H1 (cell line): Measurements from ENCODE around the gene RALGAPA2. TPM values are rescaled to one million over a fixed set of nuclear protein-coding genes. Genes with fewer than 3 reads are reported as not detected.

Experiments used
- CTCF ChIA-PET: fragments of 300-600 bp; sonication (Branson Sonifier 250); formaldehyde crosslinking; loops from one replicate; lab custom pipeline; 2021; ENCODE audit not compliant: partially characterized antibody; lab: Charles Lee
- POLR2A ChIA-PET: fragments of 300-600 bp; sonication (Branson Sonifier 250); formaldehyde crosslinking; loops from one replicate; lab custom pipeline; 2021; ENCODE audit warnings: inconsistent platforms; ENCODE audit not compliant: partially characterized antibody; lab: Charles Lee
- DNase-seq, 2 experiments: peaks; one replicate each; pipeline versions ENCODE4 v3.0.0 to v3.0.0-alpha.2; 2010 to 2022; ENCODE audit warnings: low spot score in 2 of 2, low read depth in 1 of 2, mixed read lengths in 1 of 2
- FAIRE-seq: peaks from 2 replicates; lab custom pipeline; 2011; peaks lifted over from hg19 to GRCh38; lab: Jason Lieb, UNC
- H2AFZ ChIP-seq: 2 replicates; pipeline ENCODE4 v1.8.1; 2012; ENCODE audit warnings: low read length, inconsistent platforms
- H2AK5ac ChIP-seq: 2 replicates; pipeline ENCODE4 v1.6.1; 2013; ENCODE audit warnings: low read depth, low read length
- H2BK120ac ChIP-seq: replicated peaks from 2 replicates; pipeline ENCODE3; 2013; ENCODE audit warnings: low read depth, low read length, inconsistent platforms
- H2BK12ac ChIP-seq: 2 replicates; pipeline ENCODE4 v1.6.1; 2013; ENCODE audit warnings: low read depth, low read length
- H2BK15ac ChIP-seq: 2 replicates; pipeline ENCODE4 v1.6.1; 2013; ENCODE audit warnings: low read length
- H2BK20ac ChIP-seq: 2 replicates; pipeline ENCODE4 v1.6.1; 2013; ENCODE audit warnings: low read length
- H2BK5ac ChIP-seq: 2 replicates; pipeline ENCODE4 v1.6.1; 2013; ENCODE audit warnings: low read depth, low read length
- H3K14ac ChIP-seq: 2 replicates; pipeline ENCODE4 v1.6.1; 2013; ENCODE audit warnings: inconsistent platforms; ENCODE audit not compliant: insufficient read length
- H3K18ac ChIP-seq: 2 replicates; pipeline ENCODE4 v1.6.1; 2013; ENCODE audit warnings: low read length; ENCODE audit errors: extremely low read depth
- H3K23ac ChIP-seq: 2 replicates; pipeline ENCODE4 v1.6.1; 2013; ENCODE audit warnings: inconsistent platforms; ENCODE audit not compliant: insufficient read length
- H3K23me2 ChIP-seq: 2 replicates; pipeline ENCODE4 v1.6.1; 2013; ENCODE audit warnings: low read depth, low read length
- H3K27ac ChIP-seq: 2 replicates; pipeline ENCODE4 v1.6.1; 2011; ENCODE audit warnings: low read depth, low read length, inconsistent platforms
- H3K27me3 ChIP-seq, 4 experiments: replicated peaks in 1 of 4; 1 replicate in 1 of 4; 2 replicates in 3 of 4; pipeline versions ENCODE4 v1.6.1 to v1.8.1; 2011 to 2013; ENCODE audit warnings: low read length in 3 of 4, mild to moderate bottlenecking in 3 of 4, inconsistent platforms in 2 of 4, mixed read lengths in 2 of 4, moderate library complexity in 1 of 4; ENCODE audit not compliant: control insufficient read depth in 3 of 4, insufficient read depth in 3 of 4; ENCODE audit errors: extremely low read depth in 1 of 4
- H3K36me3 ChIP-seq, 4 experiments: 2 replicates each; pipeline versions ENCODE4 v1.6.1 to v1.8.1; 2011 to 2013; ENCODE audit warnings: mild to moderate bottlenecking in 4 of 4, low read length in 3 of 4, moderate library complexity in 2 of 4, control low read depth in 1 of 4, inconsistent platforms in 1 of 4; ENCODE audit not compliant: insufficient read depth in 4 of 4, control insufficient read depth in 2 of 4
- H3K4ac ChIP-seq: replicated peaks from 2 replicates; pipeline ENCODE3; 2013; ENCODE audit warnings: low read length, low read depth, mixed read lengths, inconsistent platforms; ENCODE audit not compliant: insufficient read length
- H3K4me1 ChIP-seq, 4 experiments: replicated peaks in 1 of 4; 1 replicate in 1 of 4; 2 replicates in 3 of 4; pipeline versions ENCODE4 v1.6.1 to v1.8.1; 2011 to 2013; ENCODE audit warnings: low read length in 3 of 4, inconsistent platforms in 2 of 4, mixed read lengths in 1 of 4; ENCODE audit not compliant: insufficient read depth in 4 of 4, control insufficient read depth in 3 of 4
- H3K4me2 ChIP-seq, 2 experiments: 2 replicates each; pipeline versions ENCODE4 v1.6.1 to v1.8.1; 2011 to 2013; ENCODE audit warnings: low read depth in 2 of 2, low read length in 2 of 2, control low read depth in 1 of 2, inconsistent platforms in 1 of 2, mild to moderate bottlenecking in 1 of 2; ENCODE audit not compliant: insufficient read depth in 1 of 2
- H3K4me3 ChIP-seq, 4 experiments: fragments of 200-600, 300-600 bp in 1 of 4; sonication (generic), shearing (Covaris generic), sonication (Bioruptor Twin) in 1 of 4; 2 replicates each; pipeline versions ENCODE4 v1.5.1 to v1.8.1; 2011 to 2016; ENCODE audit warnings: low read length in 4 of 4, low read depth in 3 of 4, control low read depth in 2 of 4, inconsistent platforms in 2 of 4, mild to moderate bottlenecking in 2 of 4, mixed read lengths in 1 of 4, moderate library complexity in 1 of 4; ENCODE audit not compliant: insufficient read depth in 2 of 4; ENCODE audit errors: extremely low read depth in 1 of 4
- H3K56ac ChIP-seq: replicated peaks from 2 replicates; pipeline ENCODE3; 2013; ENCODE audit warnings: low read depth, mild to moderate bottlenecking, mixed read lengths, low read length, inconsistent platforms; ENCODE audit not compliant: insufficient read length
- H3K79me1 ChIP-seq: 2 replicates; pipeline ENCODE4 v1.6.1; 2013; ENCODE audit warnings: low read depth, low read length, control low read depth
- H3K79me2 ChIP-seq, 2 experiments: 2 replicates each; pipeline versions ENCODE4 v1.6.1 to v1.8.1; 2012 to 2013; ENCODE audit warnings: low read length in 2 of 2, mild to moderate bottlenecking in 2 of 2, inconsistent platforms in 1 of 2; ENCODE audit not compliant: insufficient read depth in 2 of 2, control insufficient read depth in 1 of 2
- H3K9ac ChIP-seq, 4 experiments: replicated peaks in 1 of 4; 1 replicate in 1 of 4; 2 replicates in 3 of 4; pipeline versions ENCODE4 v1.6.1 to v1.8.1; 2011 to 2013; ENCODE audit warnings: low read depth in 3 of 4, low read length in 3 of 4, control low read depth in 2 of 4, mild to moderate bottlenecking in 2 of 4, moderate library complexity in 2 of 4, inconsistent platforms in 1 of 4; ENCODE audit errors: extremely low read depth in 1 of 4
- H3K9me3 ChIP-seq, 2 experiments: 2 replicates each; pipeline versions ENCODE4 v1.6.1 to v1.8.1; 2012 to 2013; ENCODE audit warnings: mild to moderate bottlenecking in 2 of 2, moderate library complexity in 2 of 2, control low read depth in 1 of 2, inconsistent platforms in 1 of 2, low read depth in 1 of 2, low read length in 1 of 2, mixed read lengths in 1 of 2; ENCODE audit not compliant: insufficient read depth in 2 of 2
- H4K20me1 ChIP-seq, 2 experiments: replicated peaks in 1 of 2; 2 replicates each; pipeline versions ENCODE3 to v1.8.1; 2011 to 2013; ENCODE audit warnings: inconsistent platforms in 2 of 2, low read length in 2 of 2, mild to moderate bottlenecking in 1 of 2; ENCODE audit not compliant: insufficient read depth in 2 of 2, control insufficient read depth in 1 of 2
- H4K5ac ChIP-seq: 2 replicates; pipeline ENCODE4 v1.6.1; 2013; ENCODE audit warnings: low read length, low read depth, mixed read lengths, inconsistent platforms; ENCODE audit not compliant: insufficient read length
- H4K8ac ChIP-seq: 2 replicates; pipeline ENCODE4 v1.8.0; 2013; ENCODE audit warnings: mild to moderate bottlenecking, moderate library complexity, low read length, inconsistent platforms; ENCODE audit not compliant: insufficient read depth; ENCODE audit errors: extremely low read depth
- H4K91ac ChIP-seq: replicated peaks from 2 replicates; pipeline ENCODE3; 2013; ENCODE audit warnings: low read length, mixed read lengths, inconsistent platforms; ENCODE audit not compliant: insufficient read length
- BACH1 ChIP-seq: IDR thresholded peaks from 2 replicates; pipeline ENCODE4 v1.6.1; 2012; ENCODE audit warnings: low read length, improper control_type of control experiment
- CHD1 ChIP-seq: IDR thresholded peaks from 2 replicates; pipeline ENCODE4 v1.6.1; 2012; ENCODE audit warnings: low read depth, low read length, improper control_type of control experiment
- CTCF ChIP-seq, 3 experiments: IDR thresholded peaks; 1 replicate in 2 of 3; 2 replicates in 1 of 3; pipeline versions ENCODE4 v1.5.1 to v1.6.1; 2011; ENCODE audit warnings: low read length in 3 of 3, mild to moderate bottlenecking in 3 of 3, inconsistent platforms in 2 of 3, low read depth in 1 of 3, moderate library complexity in 1 of 3; ENCODE audit not compliant: insufficient read depth in 1 of 3; ENCODE audit errors: control extremely low read depth in 1 of 3
- FOSL1 ChIP-seq: IDR thresholded peaks from 2 replicates; pipeline ENCODE4 v1.6.1; 2011; ENCODE audit warnings: mild to moderate bottlenecking, low read depth, low read length, moderate library complexity; ENCODE audit not compliant: insufficient read depth
- HDAC6 ChIP-seq: IDR thresholded peaks from one replicate; pipeline ENCODE4 v1.7.1; 2012; ENCODE audit warnings: low read depth, mild to moderate bottlenecking, inconsistent platforms, low read length, moderate library complexity
- JUND ChIP-seq: IDR thresholded peaks from 2 replicates; pipeline ENCODE4 v1.6.1; 2011; ENCODE audit warnings: mild to moderate bottlenecking, improper control_type of control experiment, low read length
- NANOG ChIP-seq: IDR thresholded peaks from 2 replicates; pipeline ENCODE4 v1.6.1; 2011; ENCODE audit warnings: low read length, low read depth, mild to moderate bottlenecking, inconsistent platforms; ENCODE audit not compliant: insufficient read depth, poor library complexity, severe bottlenecking
- POLR2A ChIP-seq, 2 experiments: IDR thresholded peaks; 1 replicate in 1 of 2; 2 replicates in 1 of 2; pipeline ENCODE4 v1.6.1; 2011; ENCODE audit warnings: low read depth in 2 of 2, low read length in 2 of 2, mild to moderate bottlenecking in 2 of 2; ENCODE audit errors: control extremely low read depth in 1 of 2
- RNF2 ChIP-seq: fragments of 200-900, 300-1000 bp; sonication (generic); IDR thresholded peaks from 2 replicates; pipeline ENCODE4 v1.7.1; 2016; ENCODE audit warnings: borderline replicate concordance, low read depth, mild to moderate bottlenecking, antibody characterized with exemption, low read length; ENCODE audit not compliant: poor library complexity, severe bottlenecking; ENCODE audit errors: missing control alignments
- TAF7 ChIP-seq: optimal IDR thresholded peaks from 2 replicates; pipeline ENCODE3; 2011; ENCODE audit warnings: low read depth, mild to moderate bottlenecking, inconsistent platforms, low read length, moderate library complexity, borderline replicate concordance
- WGBS, 2 experiments: shearing (Covaris generic) in 1 of 2; methylation state at CpG; one replicate each; pipeline versions ENCODE4 v1.1.6 to v1.1.7; 2013 to 2015; ENCODE audit warnings: low lambda C conversion rate in 2 of 2, mixed read lengths in 2 of 2, inconsistent platforms in 1 of 2, low coverage in 1 of 2, missing lambda C conversion rate in 1 of 2; ENCODE audit not compliant: insufficient replicate concordance in 2 of 2, insufficient coverage in 1 of 2, insufficient read length in 1 of 2; ENCODE audit errors: extremely low coverage in 1 of 2, missing lambda C conversion rate in 1 of 2; 5-methylcytosine and 5-hydroxymethylcytosine counted together
- polyA plus RNA-seq, 7 experiments: library from polyadenylated mRNA; depleted of rRNA in 3 of 7; stranded (reverse) in 5 of 7; unstranded in 2 of 7; fragments of >200 nt in 5 of 7; fragments of 200-250 nt in 2 of 7; gene quantifications; 1 replicate in 5 of 7; 2 replicates in 1 of 7; 4 replicates in 1 of 7; pipeline versions ENCODE4 v1.2.1 to v1.2.3, GENCODE V29; 2011 to 2013; ENCODE audit warnings: missing spikeins in 2 of 7, mixed read lengths in 2 of 7
- total RNA-seq: library from RNA; stranded (reverse); fragmentation: NEBNext Ultra II Directional; extraction: Animal tissue kit (Norgen Biotek cat#: 25700); gene quantifications from 2 replicates; pipeline ENCODE4 v1.2.1, GENCODE V29; 2021
- TF ChIP-seq, protein P1 (sequence below): IDR thresholded peaks from 2 replicates; pipeline ENCODE4 v1.6.1; 2012; ENCODE audit warnings: inconsistent platforms

RALGAPA2 gene
- total and polyA plus RNA-seq, 2 of the 8 experiments (the other 6 are each of a cell fraction or from before 2014, with no cell fraction given) = 5.1 to 25.5 TPM

- Histone ChIP-seq H3K4me1 (peaks cover 0 to 4% (median 0%) of the 10 kb centered on the region in 4 experiments; a peak in 1 of 7 replicates), H3K27ac (no peak overlapping the region), H3K4me2 (no peak overlapping the region), H4K8ac (no peak overlapping the region), H3K14ac (no peak overlapping the region), H2BK5ac (no peak overlapping the region), H3K23ac (no peak overlapping the region), H2AK5ac (no peak overlapping the region), H3K79me1 (no peaks in the 10 kb centered on the region), H2BK20ac (no peak overlapping the region), H3K18ac (no peak overlapping the region), H4K5ac (no peak overlapping the region), H3K56ac (no peak overlapping the region), H2AFZ (no peak overlapping the region), H3K36me3 (peaks cover 0 to 5% (median 0%) of the 10 kb centered on the region in 4 experiments; a peak in 3 of 8 replicates), H3K9me3 (peaks cover 3 to 8% of the 10 kb centered on the region in 2 experiments; a peak in 2 of 4 replicates), H3K79me2 (no peaks in the 10 kb centered on the region), H3K4me3 (no peak overlapping the region), H4K20me1 (no peaks in the 10 kb centered on the region), H2BK15ac (no peak overlapping the region), H3K27me3 (no peaks in the 10 kb centered on the region), H2BK120ac (no peak overlapping the region), H2BK12ac (no peak overlapping the region), H3K23me2 (no peaks in the 10 kb centered on the region), H4K91ac (no peak overlapping the region), H3K4ac (no peak overlapping the region), H3K9ac (no peak overlapping the region)
- FAIRE-seq (no peak), DNase-seq (no peak)
- WGBS, 2 experiments = 83% methylated on average over 1 of the region's 1 CpG; no CpG with 5 or more reads in 1 of the 2 experiments
- ChIA-PET CTCF (no interaction called here), POLR2A (no interaction called here)
- TF ChIP-seq TAF7 (no peak), BACH1 (no peak), CHD1 (no peak), POLR2A (IDR thresholded peaks at IDR 0.05; ENCODE audit: control extremely low read depth in 1 of 2, low read depth in 2 of 2, low read length in 2 of 2) (no peak), HDAC6 (no peak), RNF2 (no peak), JUND (no peak), FOSL1 (no peak), CTCF (IDR thresholded peaks at IDR 0.05; ENCODE audit: control extremely low read depth in 1 of 3, insufficient read depth in 1 of 3, low read depth in 1 of 3, low read length in 3 of 3) (no peak), NANOG (no peak)
- TF ChIP-seq, protein P1, sequence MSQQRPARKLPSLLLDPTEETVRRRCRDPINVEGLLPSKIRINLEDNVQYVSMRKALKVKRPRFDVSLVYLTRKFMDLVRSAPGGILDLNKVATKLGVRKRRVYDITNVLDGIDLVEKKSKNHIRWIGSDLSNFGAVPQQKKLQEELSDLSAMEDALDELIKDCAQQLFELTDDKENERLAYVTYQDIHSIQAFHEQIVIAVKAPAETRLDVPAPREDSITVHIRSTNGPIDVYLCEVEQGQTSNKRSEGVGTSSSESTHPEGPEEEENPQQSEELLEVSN = no peak
These were observed 156.6 kb downstream of the RALGAPA2 start for GRCh38 chr20:20555838-20556237.
